ENCODE data around the gene LCTL.

DNA sequence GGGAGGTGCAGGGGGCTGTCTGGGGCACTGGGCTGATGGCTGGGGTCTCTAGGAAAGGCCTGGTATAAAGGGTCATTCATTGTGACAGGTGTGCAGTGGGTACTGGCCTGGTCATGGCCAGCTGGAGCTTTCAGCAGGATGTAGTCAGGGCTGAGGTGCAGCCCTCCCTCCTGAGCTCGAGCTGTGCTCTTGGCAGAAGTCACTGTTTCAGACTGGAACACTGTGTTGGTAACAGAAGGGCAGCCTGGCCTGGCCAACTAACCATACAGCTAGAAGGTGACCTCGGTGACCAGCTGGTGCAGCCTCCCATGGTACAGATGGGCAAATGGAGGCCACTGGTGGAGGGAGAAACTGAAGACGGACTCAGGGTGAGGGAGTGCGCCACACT lies 34.4 kb upstream of the LCTL start:
- TF ChIP-seq, protein P1, sequence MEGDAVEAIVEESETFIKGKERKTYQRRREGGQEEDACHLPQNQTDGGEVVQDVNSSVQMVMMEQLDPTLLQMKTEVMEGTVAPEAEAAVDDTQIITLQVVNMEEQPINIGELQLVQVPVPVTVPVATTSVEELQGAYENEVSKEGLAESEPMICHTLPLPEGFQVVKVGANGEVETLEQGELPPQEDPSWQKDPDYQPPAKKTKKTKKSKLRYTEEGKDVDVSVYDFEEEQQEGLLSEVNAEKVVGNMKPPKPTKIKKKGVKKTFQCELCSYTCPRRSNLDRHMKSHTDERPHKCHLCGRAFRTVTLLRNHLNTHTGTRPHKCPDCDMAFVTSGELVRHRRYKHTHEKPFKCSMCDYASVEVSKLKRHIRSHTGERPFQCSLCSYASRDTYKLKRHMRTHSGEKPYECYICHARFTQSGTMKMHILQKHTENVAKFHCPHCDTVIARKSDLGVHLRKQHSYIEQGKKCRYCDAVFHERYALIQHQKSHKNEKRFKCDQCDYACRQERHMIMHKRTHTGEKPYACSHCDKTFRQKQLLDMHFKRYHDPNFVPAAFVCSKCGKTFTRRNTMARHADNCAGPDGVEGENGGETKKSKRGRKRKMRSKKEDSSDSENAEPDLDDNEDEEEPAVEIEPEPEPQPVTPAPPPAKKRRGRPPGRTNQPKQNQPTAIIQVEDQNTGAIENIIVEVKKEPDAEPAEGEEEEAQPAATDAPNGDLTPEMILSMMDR (conservative IDR thresholded peaks at IDR 0.05 in 1 of 2, IDR thresholded peaks at IDR 0.05 in 1 of 2; ENCODE audit: extremely low read depth in 1 of 2, insufficient read depth in 1 of 2, low read depth in 1 of 2, low read length in 2 of 2) = no peak
- TF ChIP-seq EZH2 (IDR thresholded peaks at IDR 0.05; ENCODE audit: borderline replicate concordance, low read length) = no peak

Measured in mammary epithelial cell (primary cell).